Vagina (tissue), 2 donors: ENCODE data around the gene TBX1. TPM values are rescaled to one million over a fixed set of nuclear protein-coding genes. Genes with fewer than 3 reads are reported as not detected.

Source experiments
- DNase-seq, 2 donors: peaks; one replicate each; pipeline ENCODE4 v3.0.0-alpha.2; 2017; ENCODE audit errors: extremely low spot score in 2 of 2
- H3K27ac ChIP-seq: fragments of 200-600 bp; sonication (generic); one replicate; pipeline ENCODE4 v1.5.1; 2019
- H3K27me3 ChIP-seq: fragments of 200-600 bp; sonication (generic); one replicate; pipeline ENCODE4 v1.5.1; 2019
- H3K36me3 ChIP-seq, 2 donors: fragments of 200-600 bp; sonication (generic); one replicate each; pipeline ENCODE4 v1.5.1; 2017 to 2019
- H3K4me1 ChIP-seq: fragments of 200-600 bp; sonication (generic); one replicate; pipeline ENCODE4 v1.5.1; 2019
- H3K4me3 ChIP-seq, 2 donors: fragments of 200-600 bp; sonication (generic); 1 replicate in 1 of 2; 2 replicates in 1 of 2; pipeline ENCODE4 v1.5.1; 2016 to 2019
- H3K9me3 ChIP-seq: fragments of 200-600 bp; sonication (generic); one replicate; pipeline ENCODE4 v1.5.1; 2019
- POLR2A ChIP-seq, 2 donors: fragments of 450-650 bp; IDR thresholded peaks; one replicate each; pipeline ENCODE4 v1.6.1; 2017; ENCODE audit warnings: antibody characterized with exemption in 2 of 2, mild to moderate bottlenecking in 2 of 2, moderate library complexity in 2 of 2
- POLR2AphosphoS5 ChIP-seq, 2 donors: sonication (generic); formaldehyde crosslinking; IDR thresholded peaks; one replicate each; pipeline ENCODE4 v1.9.0; 2017; ENCODE audit warnings: antibody characterized with exemption in 2 of 2, mild to moderate bottlenecking in 2 of 2, low read depth in 1 of 2; ENCODE audit not compliant: insufficient read depth in 1 of 2
- intact Hi-C: fragments of 100-400 bp; cut with DNase I; formaldehyde crosslinking; loops from one replicate; pipeline ENCODE4 v1.15.1; 2023
- total RNA-seq: library from RNA; depleted of rRNA; stranded (reverse); fragments of >200 nt; gene quantifications from one replicate; pipeline ENCODE4 v1.2.3, GENCODE V29; 2016
- TF ChIP-seq, protein P1 (sequence below), 3 experiments: fragments of 450-650 bp in 2 of 3; fragments of 200-600 bp in 1 of 3; sonication (generic) in 1 of 3; IDR thresholded peaks; one replicate each; pipeline ENCODE4 v1.5.1; 2017 to 2019; ENCODE audit warnings: antibody characterized with exemption in 3 of 3, mild to moderate bottlenecking in 2 of 3, moderate library complexity in 2 of 3

TBX1 gene
- total RNA-seq, 1 donor from 2014 or later = 7.1 TPM

DNA sequence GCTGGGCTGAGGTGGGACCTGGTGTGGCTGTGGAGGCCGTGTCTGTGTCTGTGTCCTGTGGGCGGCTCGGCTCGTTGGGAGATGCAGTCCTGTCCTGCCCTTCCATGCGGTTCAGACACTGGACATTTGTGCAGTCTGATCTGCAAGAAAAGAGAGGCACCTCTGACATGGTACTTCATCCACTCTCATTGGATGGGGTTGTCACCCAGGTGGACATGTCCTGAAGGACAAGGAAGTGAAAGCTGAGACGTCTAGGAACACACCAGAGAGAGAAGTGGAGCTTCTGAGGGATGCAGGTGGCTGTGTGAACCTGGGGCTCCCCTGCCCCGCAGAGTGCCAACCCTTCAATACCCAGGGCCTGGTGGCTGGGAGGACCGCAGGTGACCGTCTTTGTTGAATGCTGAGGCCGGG lies 18.4 kb downstream of the TBX1 start:
- Histone ChIP-seq H3K36me3 (no peaks in the 10 kb centered on the region), H3K4me1 (no peaks in the 10 kb centered on the region), H3K27ac (no peak overlapping the region), H3K4me3 (no peak overlapping the region), H3K9me3 (no peaks in the 10 kb centered on the region), H3K27me3 (no peaks in the 10 kb centered on the region)
- intact Hi-C loops = no loop called here
- no peak for TF ChIP-seq POLR2AphosphoS5 (IDR thresholded peaks at IDR 0.05; ENCODE audit: insufficient read depth in 1 of 2, low read depth in 1 of 2)
- TF ChIP-seq POLR2A (IDR thresholded peaks at IDR 0.05) = no peak
- TF ChIP-seq, protein P1, sequence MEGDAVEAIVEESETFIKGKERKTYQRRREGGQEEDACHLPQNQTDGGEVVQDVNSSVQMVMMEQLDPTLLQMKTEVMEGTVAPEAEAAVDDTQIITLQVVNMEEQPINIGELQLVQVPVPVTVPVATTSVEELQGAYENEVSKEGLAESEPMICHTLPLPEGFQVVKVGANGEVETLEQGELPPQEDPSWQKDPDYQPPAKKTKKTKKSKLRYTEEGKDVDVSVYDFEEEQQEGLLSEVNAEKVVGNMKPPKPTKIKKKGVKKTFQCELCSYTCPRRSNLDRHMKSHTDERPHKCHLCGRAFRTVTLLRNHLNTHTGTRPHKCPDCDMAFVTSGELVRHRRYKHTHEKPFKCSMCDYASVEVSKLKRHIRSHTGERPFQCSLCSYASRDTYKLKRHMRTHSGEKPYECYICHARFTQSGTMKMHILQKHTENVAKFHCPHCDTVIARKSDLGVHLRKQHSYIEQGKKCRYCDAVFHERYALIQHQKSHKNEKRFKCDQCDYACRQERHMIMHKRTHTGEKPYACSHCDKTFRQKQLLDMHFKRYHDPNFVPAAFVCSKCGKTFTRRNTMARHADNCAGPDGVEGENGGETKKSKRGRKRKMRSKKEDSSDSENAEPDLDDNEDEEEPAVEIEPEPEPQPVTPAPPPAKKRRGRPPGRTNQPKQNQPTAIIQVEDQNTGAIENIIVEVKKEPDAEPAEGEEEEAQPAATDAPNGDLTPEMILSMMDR (IDR thresholded peaks at IDR 0.05) = no peak
- no peak for DNase-seq

GRCh38 chr22:19779685-19780268 lies 19.2 kb downstream of the TBX1 start:
- no peaks in the 10 kb centered on the region for H3K9me3 ChIP-seq
- H3K4me1 ChIP-seq = no peaks in the 10 kb centered on the region
- TF ChIP-seq POLR2A (IDR thresholded peaks at IDR 0.05) (no peak), POLR2AphosphoS5 (IDR thresholded peaks at IDR 0.05; ENCODE audit: insufficient read depth in 1 of 2, low read depth in 1 of 2) (no peak)
- TF ChIP-seq, protein P1 (IDR thresholded peaks at IDR 0.05) = no peak
- no peak for DNase-seq
- no peaks in the 10 kb centered on the region for H3K27me3 ChIP-seq
- H3K27ac ChIP-seq = no peak overlapping the region
- H3K4me3 ChIP-seq = no peak overlapping the region
- no peaks in the 10 kb centered on the region for H3K36me3 ChIP-seq
- intact Hi-C loops = no loop called here

DNA sequence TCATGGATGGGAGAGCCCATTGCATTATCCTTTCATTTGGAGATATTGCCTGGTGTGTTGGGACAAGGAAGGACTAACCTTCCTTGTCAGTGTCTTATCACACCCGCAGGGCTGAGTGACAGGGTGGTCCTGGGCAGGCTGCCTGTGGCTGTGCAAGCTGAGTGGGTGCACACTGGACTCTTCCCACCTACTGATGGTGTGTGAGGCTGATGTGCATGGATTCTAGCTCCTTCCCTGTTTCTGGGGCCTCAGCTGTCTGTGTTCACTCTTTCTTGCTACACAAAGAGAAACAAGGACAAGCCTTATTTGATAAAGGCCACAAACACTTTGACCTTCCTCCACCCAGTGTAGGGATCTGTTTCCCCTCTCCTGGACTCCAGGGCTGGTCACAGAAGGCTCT lies 22.0 kb downstream of the TBX1 start:
- H3K27ac ChIP-seq = no peak overlapping the region
- TF ChIP-seq POLR2AphosphoS5 (IDR thresholded peaks at IDR 0.05; ENCODE audit: insufficient read depth in 1 of 2, low read depth in 1 of 2) (no peak), POLR2A (IDR thresholded peaks at IDR 0.05) (no peak)
- TF ChIP-seq, protein P1 (IDR thresholded peaks at IDR 0.05) = no peak
- intact Hi-C loops = no loop called here

DNA sequence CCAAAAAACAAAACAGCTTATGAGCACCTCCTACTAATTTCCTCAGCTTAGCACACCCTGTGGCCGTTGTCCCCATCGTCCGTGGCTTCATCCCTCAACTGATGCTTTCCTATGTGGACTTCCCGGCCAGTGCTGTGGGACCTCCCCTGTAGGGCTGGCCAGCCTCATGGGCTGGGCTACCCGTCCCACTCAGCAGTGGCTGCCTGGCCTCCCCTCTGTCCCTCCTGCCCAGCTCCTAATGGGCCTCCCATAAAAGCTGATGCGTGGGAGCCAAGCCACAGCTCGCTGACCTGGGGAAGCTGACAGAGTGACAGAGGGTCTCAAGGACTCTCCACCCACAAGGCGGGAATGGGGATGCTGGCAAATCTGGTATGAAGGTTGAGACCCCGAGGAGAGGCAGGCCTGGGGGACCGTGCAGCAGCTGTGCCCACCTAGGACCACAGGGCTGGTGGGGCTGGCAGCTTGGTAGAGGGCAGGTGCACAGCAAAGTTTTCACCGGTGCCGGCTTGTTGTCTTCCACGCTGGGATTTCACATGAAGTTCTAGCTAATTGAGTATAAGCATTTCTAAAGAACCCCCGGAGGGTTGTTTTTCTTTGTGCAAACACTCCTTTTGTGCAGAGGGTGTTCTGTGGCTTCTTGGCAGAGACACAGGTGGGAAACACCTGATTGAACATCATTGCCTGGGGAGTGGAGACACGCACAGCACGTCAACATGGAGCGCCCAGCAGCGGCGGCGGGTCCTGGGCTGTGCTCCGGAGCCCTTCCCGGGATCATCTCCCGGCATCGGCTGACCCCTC lies 23.2 kb downstream of the TBX1 start:
- H3K4me1 ChIP-seq = no peaks in the 10 kb centered on the region
- no peak for DNase-seq
- H3K36me3 ChIP-seq = no peaks in the 10 kb centered on the region
- no peak overlapping the region for H3K4me3 ChIP-seq
- no peak overlapping the region for H3K27ac ChIP-seq
- intact Hi-C loops = no loop called here
- H3K27me3 ChIP-seq = no peaks in the 10 kb centered on the region
- H3K9me3 ChIP-seq = no peaks in the 10 kb centered on the region
- TF ChIP-seq, protein P1 (IDR thresholded peaks at IDR 0.05) = no peak

More for the DNA sequence above, 22.0 kb downstream of the TBX1 start:
- Histone ChIP-seq H3K4me1 (no peaks in the 10 kb centered on the region), H3K9me3 (no peaks in the 10 kb centered on the region), H3K27me3 (no peaks in the 10 kb centered on the region), H3K36me3 (no peaks in the 10 kb centered on the region), H3K4me3 (no peak overlapping the region)
- no peak for DNase-seq
